BJ (cell line): ENCODE data around the gene CDKN2AIPNL. TPM values are rescaled to one million over a fixed set of nuclear protein-coding genes. Genes with fewer than 3 reads are reported as not detected.
"Not testable (repeated sequence)": the region's sequence is repeated elsewhere in the genome, so short reads cannot be mapped to it uniquely, and the experiment has no call there.

ENCODE experiments used
- CTCF ChIA-PET: fragments of 350-600 bp; formaldehyde crosslinking; extraction: SDS; loops from one replicate; lab custom pipeline; 2021; ENCODE audit warnings: antibody characterized with exemption, inconsistent platforms; lab: Yijun Ruan, JAX
- POLR2A ChIA-PET: fragments of 300-600 bp; sonication (Branson Sonifier 250); formaldehyde crosslinking; extraction: SDS; loops from one replicate; lab custom pipeline; 2021; ENCODE audit warnings: antibody characterized with exemption; lab: Charles Lee
- DNase-seq: peaks from one replicate; pipeline ENCODE4 v3.0.0-alpha.2; 2011; ENCODE audit warnings: low read depth
- H3K27me3 ChIP-seq: 2 replicates; pipeline ENCODE4 v1.6.0; 2011; ENCODE audit warnings: low read length; ENCODE audit not compliant: control insufficient read depth, insufficient read depth
- H3K36me3 ChIP-seq: 2 replicates; pipeline ENCODE4 v1.5.1; 2011; ENCODE audit warnings: low read length; ENCODE audit not compliant: control insufficient read depth, insufficient read depth
- H3K4me3 ChIP-seq: 2 replicates; pipeline ENCODE4 v1.5.1; 2011; ENCODE audit warnings: low read depth, mild to moderate bottlenecking, control low read depth, low read length
- polyA plus RNA-seq: library from polyadenylated mRNA; depleted of rRNA; stranded (reverse); fragments of >200 nt; gene quantifications from 2 replicates; pipeline ENCODE4 v1.2.3, GENCODE V29; 2011
- TF ChIP-seq, protein P1 (sequence below): IDR thresholded peaks from 2 replicates; pipeline ENCODE4 v1.5.1; 2011; ENCODE audit warnings: low read depth, mild to moderate bottlenecking, control low read depth, inconsistent platforms, low read length, moderate library complexity; ENCODE audit not compliant: insufficient read depth

Gene CDKN2AIPNL
- polyA plus RNA-seq, 1 experiment, result 10.5 TPM

DNA sequence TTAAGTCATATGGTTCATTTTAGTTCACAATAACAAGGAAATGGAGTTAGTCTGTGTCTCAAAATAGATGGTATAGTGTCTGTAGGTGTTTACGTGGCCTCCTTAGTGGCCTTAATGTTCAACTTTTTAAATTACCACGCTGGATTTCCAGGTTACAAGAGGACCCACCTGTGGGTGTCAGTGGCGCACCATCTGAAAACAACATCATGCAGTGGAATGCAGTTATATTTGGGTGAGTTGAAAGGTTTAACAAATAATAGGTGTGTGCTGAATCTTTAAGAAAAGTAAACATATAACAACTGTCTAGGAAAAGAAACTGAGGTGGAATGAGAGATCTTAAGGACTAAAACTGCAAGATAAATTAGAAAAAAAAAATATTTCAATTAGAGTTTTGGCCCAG is 37.4 kb downstream of the CDKN2AIPNL start:
- CTCF ChIA-PET, result interaction anchor here (0.6 kb wide), 1 partner anchor 318 kb away, joined by 3 read pairs; no protein-coding TSS in a partner anchor
- Histone ChIP-seq H3K36me3 (peaks cover 7% of the 10 kb centered on the region), H3K27me3 (no peaks in the 10 kb centered on the region), H3K4me3 (no peak overlapping the region)
- TF ChIP-seq, protein P1, sequence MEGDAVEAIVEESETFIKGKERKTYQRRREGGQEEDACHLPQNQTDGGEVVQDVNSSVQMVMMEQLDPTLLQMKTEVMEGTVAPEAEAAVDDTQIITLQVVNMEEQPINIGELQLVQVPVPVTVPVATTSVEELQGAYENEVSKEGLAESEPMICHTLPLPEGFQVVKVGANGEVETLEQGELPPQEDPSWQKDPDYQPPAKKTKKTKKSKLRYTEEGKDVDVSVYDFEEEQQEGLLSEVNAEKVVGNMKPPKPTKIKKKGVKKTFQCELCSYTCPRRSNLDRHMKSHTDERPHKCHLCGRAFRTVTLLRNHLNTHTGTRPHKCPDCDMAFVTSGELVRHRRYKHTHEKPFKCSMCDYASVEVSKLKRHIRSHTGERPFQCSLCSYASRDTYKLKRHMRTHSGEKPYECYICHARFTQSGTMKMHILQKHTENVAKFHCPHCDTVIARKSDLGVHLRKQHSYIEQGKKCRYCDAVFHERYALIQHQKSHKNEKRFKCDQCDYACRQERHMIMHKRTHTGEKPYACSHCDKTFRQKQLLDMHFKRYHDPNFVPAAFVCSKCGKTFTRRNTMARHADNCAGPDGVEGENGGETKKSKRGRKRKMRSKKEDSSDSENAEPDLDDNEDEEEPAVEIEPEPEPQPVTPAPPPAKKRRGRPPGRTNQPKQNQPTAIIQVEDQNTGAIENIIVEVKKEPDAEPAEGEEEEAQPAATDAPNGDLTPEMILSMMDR, result no peak
- DNase-seq, result no peak
- POLR2A ChIA-PET, result no interaction called here

DNA sequence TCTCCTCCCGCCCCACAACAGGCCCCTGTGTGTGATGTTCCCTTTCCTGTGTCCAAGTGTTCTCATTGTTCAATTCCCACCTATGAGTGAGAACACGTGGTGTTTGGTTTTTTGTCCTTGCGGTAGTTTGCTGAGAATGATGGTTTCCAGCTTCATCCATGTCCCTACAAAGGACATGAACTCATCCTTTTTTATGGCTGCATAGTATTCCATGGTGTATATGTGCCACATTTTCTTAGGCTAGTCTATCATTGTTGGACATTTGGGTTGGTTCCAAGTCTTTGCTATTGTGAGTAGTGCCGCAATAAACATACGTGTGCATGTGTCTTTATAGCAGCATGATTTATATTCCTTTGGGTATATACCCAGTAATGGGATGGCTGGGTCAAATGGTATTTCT is 38.0 kb downstream of the CDKN2AIPNL start:
- CTCF ChIA-PET, result interaction anchor here (2.4 kb wide), 1 partner anchor 18 kb away, joined by 6 read pairs; no protein-coding TSS in a partner anchor
- not testable (repeated sequence) for H3K4me3 ChIP-seq

DNA sequence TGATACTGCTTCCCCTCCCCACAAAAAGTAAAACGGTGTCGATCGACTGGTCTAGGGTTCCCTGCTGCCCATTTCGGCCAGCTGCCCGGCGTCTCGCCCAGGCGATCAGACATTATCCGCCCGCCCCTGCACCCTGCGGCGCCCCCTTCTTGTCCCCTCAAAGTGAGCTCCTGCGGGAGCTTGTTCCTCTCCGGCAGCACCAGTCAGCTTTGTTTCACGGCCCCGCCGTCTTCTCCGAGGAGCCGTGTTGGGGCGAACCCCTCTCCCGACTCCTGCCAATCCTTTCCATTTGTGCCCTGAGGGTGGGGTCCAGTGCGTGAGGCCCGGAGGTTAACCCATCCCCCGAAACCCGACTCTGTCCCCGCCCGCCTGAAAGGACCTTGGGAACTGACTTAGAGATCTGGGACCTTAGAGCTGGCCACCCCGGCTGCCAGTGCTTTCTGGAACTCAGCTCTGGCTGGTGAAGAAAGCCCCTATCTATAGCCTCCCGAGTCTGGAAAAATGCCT is 39.8 kb downstream of the CDKN2AIPNL start:
- H3K4me3 ChIP-seq, result peak overlapping the region; percentile 100
- no peak for DNase-seq
- TF ChIP-seq, protein P1, result no peak
- H3K27me3 ChIP-seq, result no peaks in the 10 kb centered on the region
- ChIA-PET POLR2A (interaction anchor here (0.5 to 1.0 kb wide), 3 partner anchors 156 to 1055 kb away, joined by 3 to 5 read pairs (median 3); no protein-coding TSS in a partner anchor), CTCF (interaction anchor here (0.8 to 2.4 kb wide), 7 partner anchors 9 to 215 kb away, joined by 3 to 6 read pairs (median 4); partner anchors contain the start of gene CDKN2AIPNL)
- H3K36me3 ChIP-seq, result peaks cover 4% of the 10 kb centered on the region

More for the DNA sequence above, 38.0 kb downstream of the CDKN2AIPNL start:
- POLR2A ChIA-PET, H3K27me3 ChIP-seq, H3K36me3 ChIP-seq, DNase-seq: not testable (repeated sequence)

DNA sequence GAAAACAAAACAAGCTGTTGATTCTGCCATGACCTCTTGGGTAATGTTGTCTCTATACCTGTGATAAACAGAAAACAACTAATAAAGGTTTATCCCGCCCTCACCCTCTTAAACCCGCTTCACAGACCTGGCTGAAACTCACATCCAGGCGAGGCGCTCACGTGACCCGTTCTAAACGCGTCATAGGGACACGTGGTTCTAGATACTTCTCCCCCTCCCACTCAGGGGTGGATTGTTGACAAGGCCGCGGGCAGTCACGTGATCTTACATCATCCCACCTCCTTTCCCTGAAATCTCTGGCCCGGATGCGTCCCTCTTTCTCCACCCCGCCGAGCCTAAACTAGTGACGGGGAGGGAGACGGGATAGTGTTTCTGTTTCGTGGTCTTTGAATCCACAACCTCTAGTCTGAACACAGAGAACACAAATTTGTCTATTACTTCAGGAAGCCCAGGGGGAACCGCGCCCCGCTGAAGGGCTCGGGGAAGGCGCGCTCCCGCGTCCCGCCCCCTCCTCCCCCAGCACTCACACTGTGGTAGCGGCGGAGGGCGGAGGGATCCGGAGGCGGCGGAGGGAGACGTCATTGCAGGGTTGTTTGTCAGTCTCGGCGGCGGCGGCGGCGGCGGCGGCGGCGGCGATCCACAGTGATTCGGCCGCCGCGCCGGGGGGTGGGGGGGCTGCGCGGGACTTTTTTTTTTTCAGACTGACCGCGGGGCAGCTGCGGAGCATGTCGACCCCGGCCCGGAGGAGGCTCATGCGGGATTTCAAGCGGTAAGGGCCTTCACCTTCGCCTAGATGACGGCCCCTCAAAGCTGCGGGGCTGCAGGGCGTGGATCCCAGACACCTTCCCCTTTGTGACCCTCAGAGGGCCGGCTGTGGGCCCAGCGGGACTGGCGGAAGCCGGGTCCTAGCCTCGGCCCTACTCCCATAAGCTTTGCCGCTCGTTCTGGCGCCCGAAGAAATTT is 40.5 kb downstream of the CDKN2AIPNL start, which contains the start of gene UBE2B:
TSS of gene UBE2B (plus strand) at position 699 of the 963 bp plus-strand sequence. CDS start at position 726, 27 bp downstream.
- POLR2A ChIA-PET, result interaction anchor here (0.6 to 1.0 kb wide), 2 partner anchors 157 to 236 kb away, joined by 3 to 5 read pairs; no protein-coding TSS in a partner anchor

DNA sequence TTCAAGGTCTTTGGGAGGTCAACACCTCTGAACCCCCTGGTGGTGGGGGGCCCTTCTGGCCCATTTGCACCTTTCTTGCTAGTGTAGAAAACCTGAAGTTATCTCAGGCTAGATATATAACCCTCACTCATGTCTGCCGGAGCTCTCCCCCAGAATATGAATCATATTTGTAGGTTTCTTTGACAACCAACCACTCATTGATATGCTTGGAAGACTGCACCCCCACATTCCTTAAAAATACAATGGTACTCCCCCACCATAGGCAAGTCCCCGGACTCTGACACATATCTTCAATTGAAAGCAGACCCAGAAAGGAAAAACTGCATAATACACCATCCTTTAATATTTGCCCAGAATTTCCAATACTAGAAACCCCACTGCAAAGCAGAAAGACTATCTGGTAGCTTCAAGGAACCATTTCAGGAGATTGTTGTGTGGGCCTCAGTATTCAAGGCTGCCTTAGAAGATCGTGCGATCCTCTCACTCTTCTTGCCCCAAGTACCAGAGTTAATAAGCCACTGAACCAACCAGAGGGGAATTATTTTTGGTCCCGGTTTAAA is 41.3 kb downstream of the CDKN2AIPNL start:
- POLR2A ChIA-PET, result no interaction called here
- TF ChIP-seq, protein P1, result no peak
- H3K27me3 ChIP-seq, result no peaks in the 10 kb centered on the region
- H3K36me3 ChIP-seq, result 0 out of 2 replicates have a peak, but pooled peaks cover 1% of the 10 kb centered on the region
- H3K4me3 ChIP-seq, result peak overlapping the region; percentile 100
- CTCF ChIA-PET, result interaction anchor here (0.9 kb wide), 1 partner anchor 178 kb away, joined by 3 read pairs; no protein-coding TSS in a partner anchor
- no peak for DNase-seq

More for the DNA sequence above, 40.5 kb downstream of the CDKN2AIPNL start, which contains the start of gene UBE2B:
- Histone ChIP-seq H3K4me3 (peak within 1 kb of the TSS; percentile 100), H3K36me3 (peaks cover 2% of the 10 kb centered on the region; the same call in 1 of the 2 replicates), H3K27me3 (no peaks in the 10 kb centered on the region)
- TF ChIP-seq, protein P1, result no peak
- CTCF ChIA-PET, result interaction anchor here (0.8 to 2.4 kb wide), 8 partner anchors 10 to 216 kb away, joined by 3 to 6 read pairs (median 4); partner anchors contain the start of gene CDKN2AIPNL
- DNase-seq, result peak; percentile 93
